ENCODE measurements around the gene GRAMD1A. TPM values are rescaled to one million over a fixed set of nuclear protein-coding genes. Genes with fewer than 3 reads are reported as not detected.

The GRAMD1A gene
- total RNA-seq, 2 experiments from 2014 or later = 221 to 229 TPM

- Mint-ChIP-seq H3K27ac (peak overlapping the region; percentile 89), H3K36me3 (ENCODE audit: low read depth) (peaks cover 89% of the 10 kb centered on the region), H3K4me1 (ENCODE audit: low read depth) (peaks cover 29% of the 10 kb centered on the region), H3K4me3 (peak overlapping the region; percentile 96), H3K27me3 (no peaks in the 10 kb centered on the region), H3K9me3 (peaks cover 23% of the 10 kb centered on the region)
- POLR2A ChIA-PET = interaction anchor here (1.1 to 3.7 kb wide), 5 partner anchors 13 to 284 kb away, joined by 4 to 46 read pairs (median 5); partner anchors contain the start of genes SCGB2B2, ZNF30 and ZNF302
- H3K27ac ChIP-seq (ENCODE audit: low read depth in 1 of 2, low read length in 2 of 2) = peak overlapping the region; percentile 46 to 57
- H3K4me3 ChIP-seq (ENCODE audit: low read length) = peak overlapping the region; percentile 93
- intact Hi-C loops (cut with DNase I, micrococcal nuclease) = loop anchor here in 1 of 2 experiments (2.0 to 5.0 kb wide), 2 partner anchors 15 to 190 kb away; partner anchors contain the start of gene ZNF599
- H3K27me3 ChIP-seq (ENCODE audit: control insufficient read depth in 1 of 2, insufficient read depth in 2 of 2, low read length in 2 of 2) = no peaks in the 10 kb centered on the region
- peaks cover 51% of the 10 kb centered on the region for H3K36me3 ChIP-seq (ENCODE audit: insufficient read depth, low read length)
- peaks cover 57 to 68% of the 10 kb centered on the region in 2 experiments for H3K9me3 ChIP-seq (ENCODE audit: control insufficient read depth in 1 of 2, insufficient read depth in 1 of 2, low read length in 2 of 2)
- DNase-seq (peak in 5 of 14 experiments; percentile 14 to 76 (median 48)), ATAC-seq (ENCODE audit: poor library complexity) (peak; percentile 48)
- CTCF ChIA-PET = interaction anchor here (1.4 kb wide), 1 partner anchor 23 kb away, joined by 3 read pairs; no protein-coding TSS in a partner anchor
- H3K4me1 ChIP-seq (ENCODE audit: insufficient read depth, low read length) = peaks cover 36% of the 10 kb centered on the region
- no peak for TF ChIP-seq CTCF (IDR thresholded peaks at IDR 0.05)
These were observed 38.1 kb upstream of the GRAMD1A start for GRCh38 chr19:34961775-34962686.

- Mint-ChIP-seq H3K9me3 (peaks cover 23% of the 10 kb centered on the region), H3K4me3 (peak overlapping the region; percentile 96), H3K4me1 (ENCODE audit: low read depth) (peaks cover 29% of the 10 kb centered on the region), H3K36me3 (ENCODE audit: low read depth) (peaks cover 81% of the 10 kb centered on the region), H3K27me3 (no peaks in the 10 kb centered on the region), H3K27ac (peak overlapping the region; percentile 89)
- no peak for ATAC-seq (ENCODE audit: poor library complexity)
- DNase-seq = peak in 2 of 14 experiments; percentile 8 to 22
- intact Hi-C loops (cut with DNase I, micrococcal nuclease) = loop anchor here in 1 of 2 experiments (2.0 to 5.0 kb wide), 2 partner anchors 16 to 191 kb away; partner anchors contain the start of gene ZNF599
- peaks cover 43% of the 10 kb centered on the region for H3K36me3 ChIP-seq (ENCODE audit: insufficient read depth, low read length)
- peaks cover 36% of the 10 kb centered on the region for H3K4me1 ChIP-seq (ENCODE audit: insufficient read depth, low read length)
- H3K27ac ChIP-seq (ENCODE audit: low read depth in 1 of 2, low read length in 2 of 2) = peak overlapping the region; percentile 46 to 57
- no peak for TF ChIP-seq CTCF (IDR thresholded peaks at IDR 0.05)
- H3K9me3 ChIP-seq (ENCODE audit: control insufficient read depth in 1 of 2, insufficient read depth in 1 of 2, low read length in 2 of 2) = peaks cover 54 to 64% of the 10 kb centered on the region in 2 experiments
- POLR2A ChIA-PET = interaction anchor here (1.1 to 3.7 kb wide), 10 partner anchors 10 to 285 kb away, joined by 3 to 46 read pairs (median 5); partner anchors contain the start of genes GRAMD1A, SCGB2B2, ZNF30 and ZNF302
- H3K27me3 ChIP-seq (ENCODE audit: control insufficient read depth in 1 of 2, insufficient read depth in 2 of 2, low read length in 2 of 2) = no peaks in the 10 kb centered on the region
- CTCF ChIA-PET = interaction anchor here (1.1 to 1.4 kb wide), 2 partner anchors 10 to 22 kb away, joined by 3 read pairs; no protein-coding TSS in a partner anchor
- H3K4me3 ChIP-seq (ENCODE audit: low read length) = peak overlapping the region; percentile 93
These were observed 37.2 kb upstream of the GRAMD1A start for GRCh38 chr19:34962687-34963572.

All from CD4-positive, alpha-beta T cell (primary cell).